ENCODE results near the gene MCTP2. TPM values are rescaled to one million over a fixed set of nuclear protein-coding genes. Genes with fewer than 3 reads are reported as not detected.

Gene MCTP2
- total RNA-seq, 1 donor from 2014 or later, result 6.3 TPM

GRCh38 chr15:94453227-94453988, 222.0 kb downstream of the MCTP2 start:
- DNase-seq (ENCODE audit: low read depth), result no peak
- Histone ChIP-seq H3K36me3 (ENCODE audit: control insufficient read depth, insufficient read depth, low read length) (no peaks in the 10 kb centered on the region), H3K4me3 (ENCODE audit: low read depth, low read length) (no peak overlapping the region), H3K27me3 (ENCODE audit: control insufficient read depth, insufficient read depth, low read length) (no peaks in the 10 kb centered on the region)
- TF ChIP-seq CTCF (IDR thresholded peaks at IDR 0.05; ENCODE audit: insufficient read depth, low read length, poor library complexity, severe bottlenecking), result no peak

- H3K36me3 ChIP-seq (ENCODE audit: control insufficient read depth, insufficient read depth, low read length), result no peaks in the 10 kb centered on the region
Observed at GRCh38 chr15:94455297-94455696, 223.9 kb downstream of the MCTP2 start.

GRCh38 chr15:94456226-94456625, 224.9 kb downstream of the MCTP2 start:
- TF ChIP-seq CTCF (IDR thresholded peaks at IDR 0.05; ENCODE audit: insufficient read depth, low read length, poor library complexity, severe bottlenecking), result no peak
- Histone ChIP-seq H3K27me3 (ENCODE audit: control insufficient read depth, insufficient read depth, low read length) (no peaks in the 10 kb centered on the region), H3K36me3 (ENCODE audit: control insufficient read depth, insufficient read depth, low read length) (no peaks in the 10 kb centered on the region), H3K4me3 (ENCODE audit: low read depth, low read length) (no peak overlapping the region)
- DNase-seq (ENCODE audit: low read depth), result no peak

More at GRCh38 chr15:94455297-94455696, 223.9 kb downstream of the MCTP2 start:
- Histone ChIP-seq H3K27me3 (ENCODE audit: control insufficient read depth, insufficient read depth, low read length) (no peaks in the 10 kb centered on the region), H3K4me3 (ENCODE audit: low read depth, low read length) (no peak overlapping the region)
- no peak for DNase-seq (ENCODE audit: low read depth)
- no peak for TF ChIP-seq CTCF (IDR thresholded peaks at IDR 0.05; ENCODE audit: insufficient read depth, low read length, poor library complexity, severe bottlenecking)

GRCh38 chr15:94457661-94458060, 226.3 kb downstream of the MCTP2 start:
- DNase-seq (ENCODE audit: low read depth), result no peak
- H3K4me3 ChIP-seq (ENCODE audit: low read depth, low read length), result no peak overlapping the region

GRCh38 chr15:94460624-94461023, 229.3 kb downstream of the MCTP2 start:
- H3K4me3 ChIP-seq (ENCODE audit: low read depth, low read length), result no peak overlapping the region
- DNase-seq (ENCODE audit: low read depth), result no peak
- no peak for TF ChIP-seq CTCF (IDR thresholded peaks at IDR 0.05; ENCODE audit: insufficient read depth, low read length, poor library complexity, severe bottlenecking)
- no peaks in the 10 kb centered on the region for H3K27me3 ChIP-seq (ENCODE audit: control insufficient read depth, insufficient read depth, low read length)
- H3K36me3 ChIP-seq (ENCODE audit: control insufficient read depth, insufficient read depth, low read length), result no peaks in the 10 kb centered on the region

More at GRCh38 chr15:94457661-94458060, 226.3 kb downstream of the MCTP2 start:
- no peak for TF ChIP-seq CTCF (IDR thresholded peaks at IDR 0.05; ENCODE audit: insufficient read depth, low read length, poor library complexity, severe bottlenecking)
- Histone ChIP-seq H3K27me3 (ENCODE audit: control insufficient read depth, insufficient read depth, low read length) (no peaks in the 10 kb centered on the region), H3K36me3 (ENCODE audit: control insufficient read depth, insufficient read depth, low read length) (no peaks in the 10 kb centered on the region)

- no peak for DNase-seq (ENCODE audit: low read depth)
- TF ChIP-seq CTCF (IDR thresholded peaks at IDR 0.05; ENCODE audit: insufficient read depth, low read length, poor library complexity, severe bottlenecking), result peak; percentile 13
Observed at GRCh38 chr15:94467034-94467433, 235.7 kb downstream of the MCTP2 start.

More at GRCh38 chr15:94467034-94467433, 235.7 kb downstream of the MCTP2 start:
- Histone ChIP-seq H3K4me3 (ENCODE audit: low read depth, low read length) (no peak overlapping the region), H3K27me3 (ENCODE audit: control insufficient read depth, insufficient read depth, low read length) (no peaks in the 10 kb centered on the region), H3K36me3 (ENCODE audit: control insufficient read depth, insufficient read depth, low read length) (no peaks in the 10 kb centered on the region)

All from kidney epithelial cell (primary cell).